HG03139 (cell line): ENCODE data around the gene PNPO.
"Not testable (repeated sequence)": the region's sequence is repeated elsewhere in the genome, so short reads cannot be mapped to it uniquely, and the experiment has no call there.

ENCODE experiments used
- ATAC-seq: cut with Tn5 transposase; IDR thresholded peaks from one replicate; pipeline ENCODE4 v1.9.1; 2021; ENCODE audit not compliant: unreplicated experiment

Gene PNPO

GRCh38 chr17:47917581-47917980 lies 23.8 kb upstream of the PNPO start:
- no peak for ATAC-seq

GRCh38 chr17:47918006-47918405 lies 23.4 kb upstream of the PNPO start:
- no peak for ATAC-seq

- ATAC-seq, result no peak
Measured at GRCh38 chr17:47918991-47919390, 22.4 kb upstream of the PNPO start.

GRCh38 chr17:47919889-47920288 lies 21.5 kb upstream of the PNPO start:
- ATAC-seq, result not testable (repeated sequence)

- no peak for ATAC-seq
Measured at GRCh38 chr17:47924785-47925677, 16.3 kb upstream of the PNPO start.

- ATAC-seq, result no peak
Measured at GRCh38 chr17:47925678-47925988, 15.7 kb upstream of the PNPO start.

GRCh38 chr17:47927821-47928400 lies 13.5 kb upstream of the PNPO start:
- ATAC-seq, result no peak

GRCh38 chr17:47928415-47928814 lies 13.0 kb upstream of the PNPO start:
- no peak for ATAC-seq

- no peak for ATAC-seq
Measured at GRCh38 chr17:47929218-47930000, 12.0 kb upstream of the PNPO start.

GRCh38 chr17:47931848-47932247 lies 9.5 kb upstream of the PNPO start:
- ATAC-seq, result no peak

GRCh38 chr17:47934856-47935255 lies 6.5 kb upstream of the PNPO start:
- no peak for ATAC-seq

- not testable (repeated sequence) for ATAC-seq
Measured at GRCh38 chr17:47935468-47935867, 5.9 kb upstream of the PNPO start.

GRCh38 chr17:47935961-47936360 lies 5.4 kb upstream of the PNPO start:
- no peak for ATAC-seq

GRCh38 chr17:47937941-47938340 lies 3.4 kb upstream of the PNPO start:
- no peak for ATAC-seq

GRCh38 chr17:47942096-47942510 lies 732 bp downstream of the PNPO start:
- no peak for ATAC-seq

GRCh38 chr17:47942568-47942967 lies 1.2 kb downstream of the PNPO start:
- no peak for ATAC-seq

- no peak for ATAC-seq
Measured at GRCh38 chr17:47945080-47945479, 3.7 kb downstream of the PNPO start.

- no peak for ATAC-seq
Measured at GRCh38 chr17:47945529-47946508, 4.4 kb downstream of the PNPO start.

- no peak for ATAC-seq
Measured at GRCh38 chr17:47946516-47946915, 5.1 kb downstream of the PNPO start.

GRCh38 chr17:47946929-47947397 lies 5.6 kb downstream of the PNPO start:
- no peak for ATAC-seq
